GM20431 (cell line): Measurements from ENCODE around the gene KIFC1.

Experiments used
- in situ Hi-C: fragments of 300-500 bp; cut with MseI, MboI; formaldehyde crosslinking; loops from one replicate; pipeline ENCODE4 v1.15.0; 2020; ENCODE audit warnings: low sequenced_read_pairs; ENCODE audit not compliant: unreplicated experiment

KIFC1 gene

DNA sequence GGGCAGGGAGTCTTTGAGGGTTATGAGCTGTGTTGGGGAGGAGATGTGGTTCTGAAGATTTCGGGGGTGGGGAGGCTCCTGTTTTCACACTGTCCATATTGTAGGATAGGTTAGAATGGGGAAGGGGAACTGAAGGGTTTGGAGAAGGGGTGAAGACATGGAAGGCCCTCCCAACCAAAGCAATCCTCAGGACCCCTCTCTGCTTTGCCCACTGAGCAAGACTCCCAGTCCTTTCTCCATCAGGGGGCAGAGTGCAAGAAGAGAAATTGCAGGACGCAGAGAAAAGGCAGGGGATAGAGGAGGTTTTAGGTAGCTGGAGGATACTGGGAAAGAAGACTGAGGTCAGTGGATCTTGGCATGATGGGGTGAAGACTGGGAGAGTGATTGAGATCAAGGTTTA is 32.2 kb downstream of the KIFC1 start:
- in situ Hi-C loops = no loop called here

DNA sequence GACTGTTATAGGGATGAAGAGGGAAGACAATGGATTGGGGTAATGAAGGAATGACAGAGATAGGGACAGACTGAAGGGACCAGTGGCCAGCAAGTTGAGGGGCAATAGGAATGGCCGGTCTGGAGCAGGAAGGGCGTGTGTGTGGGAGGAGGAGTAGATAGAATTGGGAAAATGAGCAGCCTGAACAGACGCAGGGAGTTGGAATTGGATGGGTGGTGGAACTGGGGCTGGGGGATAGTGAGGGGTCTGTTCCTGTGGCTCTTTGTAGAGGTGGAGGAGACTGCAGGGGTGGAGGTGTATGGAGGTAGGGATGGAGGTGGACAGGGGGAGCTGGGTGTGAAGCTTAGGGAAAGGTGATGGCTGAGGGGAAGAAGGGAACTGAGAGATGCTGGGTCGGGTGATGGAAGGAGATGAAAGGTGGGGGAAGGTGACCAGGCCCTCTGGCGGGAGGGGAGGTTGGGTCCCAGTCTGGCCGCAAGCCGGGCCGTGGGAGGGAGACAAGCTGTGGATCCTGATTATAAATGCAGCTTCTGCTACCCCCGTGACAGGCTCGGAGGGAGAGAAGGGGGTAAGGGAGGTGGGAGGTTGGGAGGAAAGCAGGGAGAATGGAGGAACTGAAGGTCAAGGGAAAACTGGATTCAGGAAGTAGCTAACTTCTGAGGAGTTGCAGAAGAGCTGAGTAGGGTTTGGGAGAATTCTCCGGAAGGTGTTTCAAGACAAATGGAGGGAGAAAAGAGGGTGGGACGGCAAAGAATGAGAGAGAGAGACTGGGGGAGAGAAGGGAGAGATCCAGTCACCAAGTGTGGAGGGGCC is 33.4 kb downstream of the KIFC1 start:
- in situ Hi-C loops = no loop called here

DNA sequence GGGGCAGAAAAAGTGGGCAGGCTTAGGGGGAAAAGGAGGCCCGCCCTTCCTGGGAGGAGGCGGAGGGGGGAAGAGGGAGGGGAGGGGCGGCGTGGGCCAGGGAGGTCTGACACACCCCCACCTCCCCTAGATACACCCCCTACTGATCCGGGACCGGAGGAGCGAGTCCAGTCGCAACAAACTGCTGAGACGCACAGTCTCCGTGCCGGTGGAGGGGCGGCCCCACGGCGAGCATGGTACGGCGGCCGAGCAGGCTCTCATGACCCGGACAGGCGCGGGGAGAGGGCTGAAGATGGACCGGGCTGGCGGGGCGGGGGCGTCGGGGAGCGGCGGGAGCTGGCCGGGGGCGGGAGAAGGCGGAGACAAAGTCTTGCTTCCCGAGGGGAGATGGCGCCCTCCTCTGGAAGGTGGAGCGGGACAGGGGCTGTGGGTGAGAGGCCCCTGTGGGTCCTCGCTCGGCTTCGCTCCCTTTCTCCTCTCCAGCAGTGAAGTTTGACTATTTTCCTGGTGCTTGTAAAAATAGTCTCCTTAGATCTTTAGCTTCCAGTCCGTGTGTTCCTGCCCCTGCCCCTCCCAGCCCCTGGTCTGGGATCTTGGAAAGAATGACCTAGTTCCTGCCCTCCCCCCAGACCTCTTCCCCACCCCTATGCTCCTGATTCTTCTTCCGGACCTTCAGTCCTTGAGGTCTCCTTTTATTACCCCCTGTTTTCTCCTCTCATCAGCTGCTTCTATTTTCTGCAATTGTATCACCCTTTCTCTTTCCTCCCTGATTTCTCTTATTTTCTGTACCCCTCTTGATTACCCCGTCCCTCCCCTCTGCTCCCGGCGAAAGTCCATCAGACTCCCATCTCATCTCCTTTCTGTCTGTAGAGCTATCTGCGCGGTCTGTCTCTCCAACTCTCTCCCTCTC is 34.3 kb downstream of the KIFC1 start:
- in situ Hi-C loops = no loop called here

DNA sequence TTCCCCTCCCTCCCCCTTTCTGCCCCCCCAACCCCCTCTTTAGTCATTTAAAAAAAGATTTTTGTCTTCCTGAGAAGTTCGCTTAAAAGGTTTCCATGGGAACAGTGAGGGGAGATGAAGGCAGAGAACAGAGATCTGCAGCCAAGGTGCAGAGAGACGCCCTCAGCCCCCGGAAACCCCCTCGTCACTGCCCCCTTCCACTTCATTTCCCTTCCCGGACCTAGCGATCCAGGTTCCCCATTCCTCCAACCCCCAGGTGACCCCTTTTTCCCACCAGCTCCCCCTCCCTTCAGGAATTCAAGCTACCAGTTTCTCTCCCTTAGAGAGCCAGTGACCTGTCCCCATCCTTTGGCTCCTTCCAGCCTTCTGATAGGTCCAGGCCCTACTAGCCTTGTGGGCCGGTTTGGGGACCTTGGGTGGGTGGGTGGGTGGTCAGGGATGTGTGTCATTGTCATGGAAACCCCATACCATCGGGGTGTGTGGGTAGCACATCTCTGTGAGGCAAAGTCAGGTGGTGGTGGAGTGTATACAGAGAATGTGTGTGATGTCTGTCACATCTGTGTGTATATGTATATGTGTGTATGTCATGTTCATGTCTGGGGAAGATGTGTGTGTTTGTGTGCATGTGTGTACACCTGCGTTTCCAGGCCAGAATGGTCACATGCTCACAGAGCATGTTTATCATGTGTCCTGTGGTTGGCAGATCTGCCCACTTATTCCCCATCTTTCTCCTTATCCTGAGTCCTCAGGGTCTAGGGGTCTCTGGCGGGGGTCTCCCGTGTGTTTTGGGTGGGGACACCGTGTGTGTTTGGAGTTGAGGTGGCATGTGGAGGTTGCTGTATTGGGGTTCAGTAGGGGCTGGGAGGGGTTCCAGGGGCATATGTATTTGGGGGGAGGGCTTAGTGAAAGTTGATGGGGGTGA is 35.2 kb downstream of the KIFC1 start:
- in situ Hi-C loops = no loop called here

DNA sequence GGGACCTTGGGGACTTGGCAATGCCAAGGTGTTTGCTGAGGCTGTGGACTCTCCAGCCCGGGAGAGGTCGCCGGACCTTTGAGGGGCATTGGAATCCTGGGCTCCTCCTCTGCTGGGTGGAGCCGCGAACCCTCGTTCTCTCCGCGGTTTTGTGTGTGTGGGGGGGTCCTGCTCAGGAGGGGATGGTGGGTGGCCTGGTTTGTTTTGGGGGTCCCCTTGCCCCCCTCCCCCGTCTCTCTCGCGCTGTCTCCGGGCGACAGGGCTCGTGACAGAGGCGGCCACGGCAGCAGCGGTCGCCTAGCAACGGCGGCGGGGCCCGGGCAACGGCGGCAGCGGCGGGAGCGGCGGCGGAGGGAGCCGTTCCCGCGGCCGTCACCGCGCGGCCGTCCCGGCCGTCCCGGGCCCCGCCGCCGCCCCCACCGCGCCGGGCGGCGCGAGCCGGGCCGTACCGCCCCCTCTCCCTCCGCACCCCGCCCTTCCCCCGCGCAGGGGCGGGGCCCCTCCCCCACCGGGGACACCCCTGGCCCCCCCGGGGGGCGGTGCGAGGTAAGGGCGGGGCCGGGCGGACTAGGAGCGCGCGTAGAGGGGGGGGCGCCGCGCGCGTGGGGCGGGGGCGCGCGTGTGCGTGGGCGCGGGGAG is 36.1 kb downstream of the KIFC1 start:
- in situ Hi-C loops = no loop called here

DNA sequence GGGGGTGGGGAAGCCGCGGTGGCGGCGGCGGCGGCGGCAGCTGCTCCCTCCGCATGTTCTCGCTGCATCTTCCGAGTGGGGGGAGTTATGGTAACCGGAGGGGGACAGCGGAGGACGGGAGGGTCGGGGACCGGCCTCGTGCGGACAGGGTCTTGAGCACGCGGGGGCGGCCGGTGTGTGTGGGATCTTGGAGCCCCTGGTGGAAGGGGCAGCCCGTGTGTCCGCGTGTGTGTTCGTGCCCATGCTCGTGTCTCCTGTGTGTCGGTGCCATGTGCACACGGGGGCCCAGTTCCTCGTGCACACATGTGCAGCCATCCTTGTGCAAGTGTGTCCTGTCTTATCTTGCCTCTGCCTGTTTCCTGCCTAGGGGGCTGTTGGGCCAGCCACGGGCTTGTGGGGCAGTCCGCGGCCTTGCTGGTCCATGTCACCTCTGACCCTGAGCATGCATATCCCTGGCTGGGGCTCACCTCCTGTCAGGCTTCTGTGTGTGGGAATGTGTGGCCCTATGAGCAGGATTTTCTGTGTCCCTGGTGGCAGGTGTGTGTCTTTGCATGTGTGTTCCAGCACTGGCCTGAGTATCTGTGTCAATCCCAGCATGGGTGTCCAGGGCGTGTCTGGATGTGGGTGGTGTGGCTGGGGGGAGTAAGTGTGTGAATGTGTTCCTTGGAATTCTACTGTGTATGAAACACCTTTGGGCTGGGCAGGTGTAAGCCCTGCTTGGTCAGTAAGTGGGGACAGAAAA is 36.8 kb downstream of the KIFC1 start:
- in situ Hi-C loops = no loop called here

DNA sequence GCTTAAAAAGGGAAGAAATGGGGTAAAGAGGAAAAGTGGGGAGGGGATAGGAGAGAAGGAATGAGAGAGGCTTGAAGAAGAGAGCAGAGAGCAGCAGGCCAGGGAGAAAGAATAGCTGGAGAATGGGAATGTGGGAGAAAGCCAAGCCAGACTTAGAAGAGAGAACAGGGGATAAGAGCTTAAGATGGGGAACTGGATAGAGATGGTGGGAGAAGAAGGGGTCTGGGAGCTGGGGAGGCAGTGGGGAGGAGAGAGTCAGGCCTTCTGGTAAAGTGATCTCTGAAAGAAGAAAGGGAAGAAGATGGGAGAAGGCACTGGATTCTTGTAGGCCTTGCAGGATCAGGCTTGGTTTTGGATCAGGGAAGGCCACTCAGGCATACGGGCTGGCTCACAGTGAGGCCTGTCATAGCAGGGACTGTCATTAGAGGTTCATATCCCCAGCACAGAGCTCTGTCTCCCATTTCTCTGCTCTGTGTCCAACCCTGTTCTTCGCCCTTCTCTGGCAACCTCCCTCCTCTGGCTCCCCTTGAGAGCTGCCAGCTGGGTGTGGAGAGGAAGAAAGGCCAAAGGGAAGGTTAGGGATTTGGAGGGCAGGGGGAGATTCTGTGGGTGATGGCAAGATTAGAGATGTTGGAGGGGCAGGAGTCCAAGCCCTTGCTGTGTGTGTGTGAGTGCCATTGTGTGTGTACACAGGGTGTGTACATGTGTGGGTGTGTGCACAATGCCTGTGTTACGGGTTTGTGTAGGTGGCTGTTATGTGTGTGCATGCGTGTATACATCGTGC is 37.5 kb downstream of the KIFC1 start:
- in situ Hi-C loops = no loop called here

DNA sequence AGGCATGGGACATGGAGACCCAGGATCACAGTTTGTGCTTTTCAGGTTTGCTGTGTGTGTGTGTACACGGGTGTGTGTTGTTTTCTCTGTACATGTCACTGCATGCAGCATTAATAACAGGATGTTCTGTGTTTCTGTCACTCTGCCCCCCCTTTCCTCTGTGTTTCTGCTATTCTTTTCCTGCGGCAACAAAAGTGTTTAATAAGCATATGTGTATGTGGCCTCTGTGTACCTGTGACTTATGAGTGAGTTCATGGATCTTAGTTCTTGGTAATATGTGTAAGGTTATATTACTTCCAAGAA is 38.1 kb downstream of the KIFC1 start:
- in situ Hi-C loops = no loop called here

DNA sequence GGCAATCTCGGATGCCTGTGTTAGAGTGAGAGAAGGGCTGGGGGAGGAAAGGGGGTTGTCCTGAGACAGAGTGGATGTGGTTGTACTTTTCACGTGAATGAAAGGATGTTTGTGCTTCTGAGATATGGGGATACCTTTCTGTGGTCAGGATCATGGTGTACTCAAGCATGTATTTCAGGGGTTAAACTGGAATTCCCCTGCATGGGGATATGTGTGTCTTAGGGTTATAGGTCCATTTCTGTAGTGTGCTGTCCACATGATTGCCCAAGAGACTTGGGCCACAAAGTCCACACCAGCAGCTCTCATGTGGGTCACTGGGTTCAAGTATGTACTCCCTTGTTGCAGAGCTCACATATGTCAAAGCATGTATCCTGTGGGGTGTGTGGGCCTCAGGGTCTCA is 38.7 kb downstream of the KIFC1 start:
- in situ Hi-C loops = no loop called here

DNA sequence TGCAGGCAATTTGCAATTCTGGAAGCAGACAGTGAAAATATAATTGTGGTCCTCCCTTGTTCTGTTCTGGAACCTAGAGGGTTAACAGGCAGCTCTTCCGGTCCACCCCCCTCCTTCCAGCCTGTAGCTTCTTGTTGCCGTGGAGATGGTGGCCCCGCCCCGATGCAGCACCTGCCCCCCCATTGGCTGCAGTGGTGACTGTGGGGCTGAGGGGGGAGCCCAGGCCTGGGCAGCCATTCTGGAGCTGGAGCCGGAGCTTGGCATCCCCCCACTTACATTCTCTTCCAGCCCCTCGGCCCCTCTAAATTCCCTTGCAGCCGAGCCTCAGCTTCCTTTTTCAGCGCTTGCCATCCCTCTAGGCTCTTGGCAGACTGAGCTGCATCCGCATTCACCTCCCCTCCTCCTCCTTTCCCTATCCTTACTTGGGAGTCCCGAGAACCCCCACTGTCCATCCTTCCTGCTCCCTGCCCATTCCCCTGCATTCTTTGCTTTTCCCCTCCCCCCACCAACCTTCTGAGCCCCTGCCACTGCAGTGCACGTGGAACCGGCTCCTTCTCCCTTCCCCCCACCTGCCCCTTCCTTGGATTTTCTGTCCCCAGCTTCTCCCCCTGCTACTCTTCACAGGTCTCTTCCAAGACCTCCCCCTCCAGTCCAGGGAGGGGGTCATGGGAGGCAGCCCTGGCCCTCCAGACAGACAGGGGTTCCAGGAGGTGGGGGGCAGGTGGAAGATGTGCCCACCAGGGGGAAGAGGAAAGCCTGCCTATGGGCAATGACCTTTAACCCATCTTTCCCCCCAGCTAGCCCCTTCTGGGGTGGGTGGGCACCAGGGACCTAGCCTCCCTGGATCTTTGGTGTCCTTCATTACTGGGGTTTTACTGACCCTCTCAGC is 39.6 kb downstream of the KIFC1 start:
- in situ Hi-C loops = no loop called here

DNA sequence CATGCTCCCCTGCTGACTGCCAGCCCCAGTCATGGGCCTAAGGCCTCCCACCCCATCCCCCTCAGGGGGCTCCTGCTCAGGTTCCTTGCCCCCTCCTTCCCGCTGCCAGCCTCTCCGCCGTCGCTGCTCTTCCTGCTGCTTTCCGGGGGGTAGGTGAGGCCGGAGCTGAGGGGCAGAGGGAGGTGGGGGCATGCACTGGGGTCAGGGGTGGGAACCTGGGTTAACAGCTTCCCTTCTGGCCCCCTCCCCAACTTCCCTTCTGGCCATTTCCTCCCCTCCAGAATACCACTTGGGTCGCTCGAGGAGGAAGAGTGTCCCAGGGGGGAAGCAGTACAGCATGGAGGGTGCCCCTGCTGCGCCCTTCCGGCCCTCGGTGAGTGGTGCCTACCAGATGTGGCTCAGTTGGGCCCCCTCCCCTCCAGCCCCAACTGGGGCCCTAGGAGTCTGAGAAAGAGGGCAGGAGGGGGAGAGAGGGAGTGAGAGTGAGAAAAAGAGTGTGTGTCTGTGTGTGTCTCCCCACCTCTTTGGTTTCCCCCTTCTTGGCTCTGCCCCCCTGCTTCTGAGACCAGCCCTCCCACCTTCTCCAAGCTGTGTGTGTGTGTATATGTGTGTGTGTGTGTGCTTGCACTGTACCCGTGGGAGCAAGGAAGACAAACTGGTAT is 40.4 kb downstream of the KIFC1 start:
- in situ Hi-C loops = no loop called here

DNA sequence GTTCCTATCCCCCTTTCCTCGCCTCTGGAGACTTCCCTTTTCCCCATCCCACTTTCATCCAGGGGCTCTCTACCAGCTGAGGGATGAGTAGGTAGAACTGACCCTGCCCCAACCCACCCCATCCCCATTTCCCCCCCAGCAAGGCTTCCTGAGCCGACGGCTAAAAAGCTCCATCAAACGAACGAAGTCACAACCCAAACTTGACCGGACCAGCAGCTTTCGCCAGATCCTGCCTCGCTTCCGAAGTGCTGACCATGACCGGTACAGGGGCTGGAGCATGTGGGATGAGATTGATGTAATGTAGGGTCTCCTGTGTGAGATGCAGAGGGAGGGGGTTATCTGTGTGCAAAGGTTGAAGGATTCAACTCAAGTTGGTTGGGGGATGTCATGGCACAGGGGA is 40.9 kb downstream of the KIFC1 start:
- in situ Hi-C loops = no loop called here

DNA sequence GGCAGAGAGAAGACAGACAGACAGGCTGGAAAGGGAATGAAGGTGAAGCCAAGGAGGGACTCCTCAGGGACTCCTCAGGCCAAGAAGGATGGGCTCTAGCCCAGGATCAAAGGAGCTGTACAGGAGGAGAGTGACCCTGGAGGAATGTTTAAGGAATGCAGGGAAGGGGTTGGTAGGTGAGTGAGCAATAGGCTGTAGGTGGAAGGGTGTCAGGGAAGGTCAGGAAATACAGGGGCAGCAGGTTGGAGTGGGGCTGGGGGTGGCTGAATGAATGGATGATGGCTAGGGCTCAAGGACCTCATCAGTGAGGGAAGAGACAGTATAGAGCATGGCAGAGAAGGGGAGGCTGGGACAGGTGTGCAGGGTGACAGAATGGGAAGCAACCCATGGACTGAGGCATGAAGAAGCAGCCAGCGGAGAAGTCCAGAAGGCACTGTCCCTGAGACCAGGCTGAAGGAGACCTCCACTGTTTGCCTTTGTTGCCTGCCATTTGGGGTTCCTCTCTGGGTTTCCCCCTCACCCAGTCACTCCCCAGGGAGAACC is 41.4 kb downstream of the KIFC1 start:
- in situ Hi-C loops = no loop called here

DNA sequence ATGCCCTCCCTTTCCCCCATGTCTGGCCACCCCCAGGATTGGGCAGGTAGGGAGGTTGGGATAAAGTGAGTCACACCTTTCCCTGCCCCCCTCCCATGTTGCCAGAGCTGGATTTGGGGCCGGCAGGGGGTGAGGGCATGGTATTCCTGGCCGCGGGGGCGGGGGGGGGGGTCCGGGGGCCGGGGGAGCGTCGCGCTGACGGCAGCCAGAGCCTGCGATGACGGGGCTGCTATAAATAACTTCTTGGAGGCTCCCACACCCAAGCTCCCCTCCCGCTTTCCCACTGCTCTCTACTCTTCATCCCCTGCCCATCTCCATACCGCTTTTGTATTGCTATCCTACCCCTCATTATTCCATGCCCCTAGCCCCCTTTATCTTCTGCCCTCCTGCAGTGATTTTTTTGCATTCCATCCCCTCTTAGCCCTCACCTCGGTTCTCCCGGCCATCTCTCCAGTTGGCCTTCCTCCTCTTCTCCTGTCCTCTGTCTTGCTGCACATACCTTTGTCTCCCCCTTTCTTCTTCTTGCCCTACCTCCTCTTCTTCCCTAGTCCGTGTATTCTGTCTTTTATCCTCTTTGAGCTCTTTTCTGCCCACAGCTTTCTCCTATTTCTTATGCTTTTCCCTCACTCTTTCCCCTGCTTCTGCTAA is 42.0 kb downstream of the KIFC1 start:
- in situ Hi-C loops = no loop called here

DNA sequence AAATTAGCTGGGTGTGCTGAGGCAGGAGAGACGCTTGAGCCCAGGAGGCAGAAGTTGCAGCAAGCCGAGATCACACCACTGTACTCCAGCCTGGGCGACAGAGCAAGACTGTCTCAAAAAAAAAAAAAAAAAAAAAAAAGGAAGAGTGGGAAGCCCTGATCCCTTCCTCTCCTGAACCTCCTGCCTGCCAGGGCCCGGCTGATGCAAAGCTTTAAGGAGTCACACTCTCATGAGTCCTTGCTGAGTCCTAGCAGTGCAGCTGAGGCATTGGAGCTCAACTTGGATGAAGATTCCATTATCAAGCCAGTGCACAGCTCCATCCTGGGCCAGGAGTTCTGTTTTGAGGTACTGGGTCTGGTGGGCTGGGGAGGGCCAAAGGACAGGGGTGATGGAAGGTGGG is 43.3 kb downstream of the KIFC1 start:
- in situ Hi-C loops = no loop called here

DNA sequence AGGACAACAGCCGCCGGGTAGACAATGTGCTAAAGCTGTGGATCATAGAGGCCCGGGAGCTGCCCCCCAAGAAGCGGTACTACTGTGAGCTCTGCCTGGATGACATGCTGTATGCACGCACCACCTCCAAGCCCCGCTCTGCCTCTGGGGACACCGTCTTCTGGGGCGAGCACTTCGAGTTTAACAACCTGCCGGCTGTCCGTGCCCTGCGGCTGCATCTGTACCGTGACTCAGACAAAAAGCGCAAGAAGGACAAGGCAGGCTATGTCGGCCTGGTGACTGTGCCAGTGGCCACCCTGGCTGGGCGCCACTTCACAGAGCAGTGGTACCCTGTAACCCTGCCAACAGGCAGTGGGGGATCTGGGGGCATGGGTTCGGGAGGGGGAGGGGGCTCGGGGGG is 46.0 kb downstream of the KIFC1 start:
- in situ Hi-C loops = no loop called here
